ENCODE results near the gene KMT2C.

GRCh38 chr7:152340161-152340560 is 95.6 kb downstream of the KMT2C start:
- TF ChIP-seq CTCF (IDR thresholded peaks at IDR 0.05) (no peak), ZFX (IDR thresholded peaks at IDR 0.05; ENCODE audit: borderline replicate concordance) (no peak)
